OCI-LY3 (cell line): ENCODE data around the gene CYTH3.

Experiments used
- H2AFZ ChIP-seq: fragments of 200-600, 300-600 bp; shearing (Covaris generic); 2 replicates; pipeline ENCODE4 v1.6.0; 2014; ENCODE audit warnings: antibody characterized with exemption, low read depth, low read length
- H3K27ac ChIP-seq: fragments of 200-600, 300-600 bp; sonication (generic); 2 replicates; pipeline ENCODE4 v1.5.1; 2014; ENCODE audit warnings: mild to moderate bottlenecking, low read length, moderate library complexity, mixed read lengths
- H3K27me3 ChIP-seq: fragments of 200-600, 300-600 bp; sonication (generic); 2 replicates; pipeline ENCODE4 v1.6.1; 2014; ENCODE audit warnings: low read depth, low read length, mixed read lengths
- H3K36me3 ChIP-seq: fragments of 200-600, 300-600 bp; sonication (generic); replicated peaks from 2 replicates; pipeline ENCODE3; 2014; ENCODE audit warnings: low read depth, low read length, mixed read lengths
- H3K4me1 ChIP-seq: fragments of 300-600, 200-600 bp; sonication (generic); 2 replicates; pipeline ENCODE4 v1.6.1; 2014; ENCODE audit warnings: low read length, mixed read lengths
- H3K4me2 ChIP-seq: fragments of 200-600, 300-600 bp; sonication (generic); 2 replicates; pipeline ENCODE4 v1.6.1; 2014; ENCODE audit warnings: low read length, mixed read lengths
- H3K4me3 ChIP-seq: fragments of 300-600, 200-600 bp; sonication (generic); 2 replicates; pipeline ENCODE4 v1.5.1; 2014; ENCODE audit warnings: antibody characterized with exemption, mild to moderate bottlenecking, low read length, moderate library complexity
- H3K79me2 ChIP-seq: fragments of 300-600, 200-600 bp; shearing (Covaris generic); 2 replicates; pipeline ENCODE4 v1.6.1; 2014; ENCODE audit warnings: mild to moderate bottlenecking, low read length, mixed read lengths
- H3K9ac ChIP-seq: fragments of 300-600, 200-600 bp; shearing (Covaris generic); 2 replicates; pipeline ENCODE4 v1.6.0; 2014; ENCODE audit warnings: mild to moderate bottlenecking, low read length, moderate library complexity
- H3K9me3 ChIP-seq: fragments of 200-600, 300-600 bp; shearing (Covaris generic); 2 replicates; pipeline ENCODE4 v1.6.1; 2014; ENCODE audit warnings: low read length, mixed read lengths; ENCODE audit not compliant: insufficient read depth
- H4K20me1 ChIP-seq: fragments of 200-600, 300-600 bp; sonication (generic); 2 replicates; pipeline ENCODE4 v1.6.1; 2016; ENCODE audit warnings: low read length, mixed read lengths; ENCODE audit not compliant: insufficient read depth
- CTCF ChIP-seq: fragments of 200-600, 300-600 bp; sonication (generic); IDR thresholded peaks from 2 replicates; pipeline ENCODE4 v1.5.1; 2014; ENCODE audit warnings: antibody characterized with exemption, low read length, low read depth
- EZH2phosphoT487 ChIP-seq: fragments of 200-600 bp; shearing (Covaris generic); IDR thresholded peaks from 2 replicates; pipeline ENCODE4 v1.6.1; 2018; ENCODE audit warnings: antibody characterized with exemption, mixed run types, low read depth

CYTH3 gene

GRCh38 chr7:6272481-6273323, at the start of gene CYTH3:
Gene CYTH3 (minus strand): TSS chr7:6272624. CDS start chr7:6272507, 117 bp downstream.
- Histone ChIP-seq H3K79me2 (no peaks in the 10 kb centered on the region), H4K20me1 (no peaks in the 10 kb centered on the region), H3K27me3 (peaks cover 17% of the 10 kb centered on the region), H3K9me3 (no peaks in the 10 kb centered on the region), H3K27ac (no peak within 1 kb of the TSS), H3K36me3 (no peaks in the 10 kb centered on the region), H3K4me3 (peak within 1 kb of the TSS; percentile 97), H3K9ac (peak within 1 kb of the TSS; percentile 43), H3K4me2 (peak within 1 kb of the TSS; percentile 98), H3K4me1 (peaks cover 9% of the 10 kb centered on the region), H2AFZ (peak within 1 kb of the TSS; percentile 94)
- no peak for TF ChIP-seq CTCF

GRCh38 chr7:6320791-6321190, 48.4 kb upstream of the CYTH3 start:
- Histone ChIP-seq H3K79me2 (no peaks in the 10 kb centered on the region), H3K36me3 (no peaks in the 10 kb centered on the region), H3K27ac (no peak overlapping the region), H3K9ac (no peak overlapping the region), H3K9me3 (no peaks in the 10 kb centered on the region), H3K4me2 (no peak overlapping the region), H3K4me3 (no peak overlapping the region), H3K27me3 (no peaks in the 10 kb centered on the region), H3K4me1 (no peaks in the 10 kb centered on the region), H4K20me1 (no peaks in the 10 kb centered on the region), H2AFZ (no peak overlapping the region)
- TF ChIP-seq CTCF = no peak
- no peak for TF ChIP-seq EZH2phosphoT487

GRCh38 chr7:6317797-6318438, 45.5 kb upstream of the CYTH3 start:
- H3K27ac ChIP-seq = no peak overlapping the region
- no peak overlapping the region for H3K4me2 ChIP-seq
- H3K9me3 ChIP-seq = no peaks in the 10 kb centered on the region
- H3K4me1 ChIP-seq = no peaks in the 10 kb centered on the region
- no peaks in the 10 kb centered on the region for H4K20me1 ChIP-seq
- no peak overlapping the region for H3K4me3 ChIP-seq
- TF ChIP-seq CTCF (no peak), EZH2phosphoT487 (no peak)
- no peak overlapping the region for H2AFZ ChIP-seq
- no peaks in the 10 kb centered on the region for H3K79me2 ChIP-seq
- H3K9ac ChIP-seq = no peak overlapping the region
- H3K27me3 ChIP-seq = no peaks in the 10 kb centered on the region
- H3K36me3 ChIP-seq = no peaks in the 10 kb centered on the region

GRCh38 chr7:6316226-6316625, 43.8 kb upstream of the CYTH3 start:
- no peak overlapping the region for H3K27ac ChIP-seq
- no peak for TF ChIP-seq EZH2phosphoT487
- no peak for TF ChIP-seq CTCF
- H3K36me3 ChIP-seq = no peaks in the 10 kb centered on the region
- H3K27me3 ChIP-seq = no peaks in the 10 kb centered on the region
- H3K9me3 ChIP-seq = no peaks in the 10 kb centered on the region
- no peaks in the 10 kb centered on the region for H3K79me2 ChIP-seq
- H3K9ac ChIP-seq = no peak overlapping the region
- H3K4me2 ChIP-seq = no peak overlapping the region
- no peaks in the 10 kb centered on the region for H3K4me1 ChIP-seq
- H4K20me1 ChIP-seq = no peaks in the 10 kb centered on the region
- H2AFZ ChIP-seq = no peak overlapping the region
- H3K4me3 ChIP-seq = no peak overlapping the region
